Neural cell (in vitro differentiated cells): Measurements from ENCODE around the gene SH3GL2. TPM values are rescaled to one million over a fixed set of nuclear protein-coding genes. Genes with fewer than 3 reads are reported as not detected.

Experiments
- H2AFZ ChIP-seq: fragments of 200-600, 300-800 bp; sonication (generic), shearing (Covaris generic); 2 replicates; pipeline ENCODE4 v1.6.0; 2014; ENCODE audit warnings: low read depth, mild to moderate bottlenecking, antibody characterized with exemption, low read length, moderate library complexity
- H3F3A ChIP-seq: fragments of 200-600 bp; shearing (Covaris generic); 2 replicates; pipeline ENCODE4 v1.6.1; 2016; ENCODE audit warnings: mild to moderate bottlenecking, moderate library complexity, mixed read lengths, antibody characterized with exemption, low read length; ENCODE audit not compliant: insufficient read depth, poor library complexity, severe bottlenecking
- H3K27ac ChIP-seq: fragments of 200-600, 300-800 bp; sonication (generic), shearing (Covaris generic); 2 replicates; pipeline ENCODE4 v1.5.1; 2014; ENCODE audit warnings: mild to moderate bottlenecking, low read length, moderate library complexity
- H3K27me3 ChIP-seq: fragments of 300-800, 200-600 bp; sonication (generic), shearing (Covaris generic); 2 replicates; pipeline ENCODE4 v1.6.0; 2014; ENCODE audit warnings: mild to moderate bottlenecking, low read depth, low read length, moderate library complexity; ENCODE audit not compliant: insufficient read depth
- H3K36me3 ChIP-seq: fragments of 300-800, 200-600 bp; sonication (generic), shearing (Covaris generic); 2 replicates; pipeline ENCODE4 v1.5.1; 2014; ENCODE audit warnings: mild to moderate bottlenecking, antibody characterized with exemption, low read length, moderate library complexity; ENCODE audit not compliant: insufficient read depth
- H3K4me2 ChIP-seq: fragments of 300-800, 200-600 bp; sonication (generic), shearing (Covaris generic); 2 replicates; pipeline ENCODE4 v1.6.0; 2014; ENCODE audit warnings: mild to moderate bottlenecking, low read length
- H3K4me3 ChIP-seq: fragments of 300-800, 200-600 bp; sonication (generic), shearing (Covaris generic); 2 replicates; pipeline ENCODE4 v1.5.1; 2014; ENCODE audit warnings: mild to moderate bottlenecking, low read length, moderate library complexity
- H3K79me2 ChIP-seq: fragments of 200-600 bp; shearing (Covaris generic); replicated peaks from 2 replicates; pipeline ENCODE4 v1.6.0; 2014; ENCODE audit warnings: mild to moderate bottlenecking, low read length, moderate library complexity; ENCODE audit not compliant: insufficient read depth
- H3K9ac ChIP-seq: fragments of 300-800, 200-600 bp; sonication (generic), shearing (Covaris generic); 2 replicates; pipeline ENCODE4 v1.6.1; 2016; ENCODE audit warnings: mild to moderate bottlenecking, low read length, mixed read lengths
- H3K9me2 ChIP-seq: fragments of 200-600 bp; shearing (Covaris generic); 2 replicates; pipeline ENCODE4 v1.6.1; 2016; ENCODE audit warnings: mild to moderate bottlenecking, low read length, mixed read lengths; ENCODE audit not compliant: insufficient read depth
- H3K9me3 ChIP-seq: fragments of 200-600, 300-800 bp; sonication (generic), shearing (Covaris generic); 2 replicates; pipeline ENCODE4 v1.6.1; 2016; ENCODE audit warnings: mild to moderate bottlenecking, mixed run types, low read length, moderate library complexity, mixed read lengths
- H4K20me1 ChIP-seq: fragments of 200-600 bp; shearing (Covaris generic); 2 replicates; pipeline ENCODE4 v1.6.1; 2016; ENCODE audit warnings: mild to moderate bottlenecking, mixed run types; ENCODE audit not compliant: insufficient read depth
- EP300 ChIP-seq: fragments of 450-650 bp; conservative IDR thresholded peaks from 2 replicates; pipeline ENCODE4 v1.6.1; 2014; ENCODE audit warnings: antibody characterized with exemption, mild to moderate bottlenecking, moderate library complexity; ENCODE audit not compliant: poor library complexity, severe bottlenecking
- EZH2 ChIP-seq: fragments of 200-600, 300-800 bp; shearing (Covaris generic), sonication (generic); IDR thresholded peaks from 2 replicates; pipeline ENCODE4 v1.6.1; 2014; ENCODE audit warnings: antibody characterized with exemption, low read length, borderline replicate concordance, mild to moderate bottlenecking; ENCODE audit not compliant: insufficient read depth, poor library complexity, severe bottlenecking
- MXI1 ChIP-seq: fragments of 450-650 bp; conservative IDR thresholded peaks from 2 replicates; pipeline ENCODE4 v1.6.1; 2014; ENCODE audit warnings: antibody characterized with exemption, mild to moderate bottlenecking; ENCODE audit not compliant: poor library complexity, severe bottlenecking
- POLR2AphosphoS5 ChIP-seq: IDR thresholded peaks from 2 replicates; pipeline ENCODE4 v1.6.1; 2012
- RAD21 ChIP-seq: fragments of 450-650 bp; conservative IDR thresholded peaks from 2 replicates; pipeline ENCODE4 v1.6.1; 2014; ENCODE audit warnings: antibody characterized with exemption, mild to moderate bottlenecking, moderate library complexity
- SMC3 ChIP-seq: fragments of 450-650 bp; conservative IDR thresholded peaks from 2 replicates; pipeline ENCODE4 v1.6.1; 2014; ENCODE audit warnings: antibody characterized with exemption, mild to moderate bottlenecking, moderate library complexity; ENCODE audit not compliant: poor library complexity
- TAF1 ChIP-seq: IDR thresholded peaks from 2 replicates; pipeline ENCODE4 v1.6.1; 2012; ENCODE audit warnings: low read depth
- polyA plus RNA-seq: library from polyadenylated mRNA; depleted of rRNA; stranded (reverse); fragments of >200 nt; gene quantifications from 2 replicates; pipeline ENCODE4 v1.2.3, GENCODE V29; 2014
- TF ChIP-seq, protein P1 (sequence below): IDR thresholded peaks from 2 replicates; pipeline ENCODE4 v1.6.1; 2012; ENCODE audit warnings: borderline replicate concordance
- TF ChIP-seq, protein P2 (sequence below): fragments of 450-650 bp; IDR thresholded peaks from 2 replicates; pipeline ENCODE4 v1.5.1; 2014; ENCODE audit warnings: antibody characterized with exemption, mild to moderate bottlenecking, moderate library complexity; ENCODE audit not compliant: poor library complexity, severe bottlenecking

SH3GL2 gene
- polyA plus RNA-seq, 1 donor from 2014 or later = 13.5 TPM

DNA sequence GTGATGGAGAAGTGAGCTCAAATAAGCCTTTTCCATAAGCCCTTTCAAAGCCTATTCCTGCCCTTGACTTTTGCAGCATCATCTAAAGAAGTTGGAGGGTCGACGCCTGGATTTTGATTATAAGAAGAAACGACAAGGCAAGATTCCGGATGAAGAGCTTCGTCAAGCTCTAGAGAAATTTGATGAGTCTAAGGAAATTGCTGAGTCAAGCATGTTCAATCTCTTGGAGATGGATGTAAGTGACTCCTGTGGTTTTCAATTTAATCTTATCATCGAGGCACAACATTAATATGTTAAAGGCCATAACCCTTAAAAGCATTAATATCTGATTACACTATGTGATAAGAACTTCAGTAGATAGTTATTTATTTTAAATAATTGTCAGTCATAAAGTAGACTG lies 210.4 kb downstream of the SH3GL2 start:
- no peaks in the 10 kb centered on the region for H3K9me3 ChIP-seq
- H3K4me2 ChIP-seq = no peak overlapping the region
- no peaks in the 10 kb centered on the region for H3K27me3 ChIP-seq
- no peak for TF ChIP-seq EZH2
- TF ChIP-seq TAF1 = no peak
- TF ChIP-seq RAD21 = no peak
- no peak for TF ChIP-seq POLR2AphosphoS5
- H3F3A ChIP-seq = no peaks in the 10 kb centered on the region
- no peaks in the 10 kb centered on the region for H3K36me3 ChIP-seq
- H3K27ac ChIP-seq = no peak overlapping the region
- H3K4me3 ChIP-seq = no peak overlapping the region
- H2AFZ ChIP-seq = no peak overlapping the region
- H4K20me1 ChIP-seq = no peaks in the 10 kb centered on the region
- H3K9me2 ChIP-seq = no peaks in the 10 kb centered on the region
- H3K79me2 ChIP-seq = no peaks in the 10 kb centered on the region
- H3K9ac ChIP-seq = no peak overlapping the region

DNA sequence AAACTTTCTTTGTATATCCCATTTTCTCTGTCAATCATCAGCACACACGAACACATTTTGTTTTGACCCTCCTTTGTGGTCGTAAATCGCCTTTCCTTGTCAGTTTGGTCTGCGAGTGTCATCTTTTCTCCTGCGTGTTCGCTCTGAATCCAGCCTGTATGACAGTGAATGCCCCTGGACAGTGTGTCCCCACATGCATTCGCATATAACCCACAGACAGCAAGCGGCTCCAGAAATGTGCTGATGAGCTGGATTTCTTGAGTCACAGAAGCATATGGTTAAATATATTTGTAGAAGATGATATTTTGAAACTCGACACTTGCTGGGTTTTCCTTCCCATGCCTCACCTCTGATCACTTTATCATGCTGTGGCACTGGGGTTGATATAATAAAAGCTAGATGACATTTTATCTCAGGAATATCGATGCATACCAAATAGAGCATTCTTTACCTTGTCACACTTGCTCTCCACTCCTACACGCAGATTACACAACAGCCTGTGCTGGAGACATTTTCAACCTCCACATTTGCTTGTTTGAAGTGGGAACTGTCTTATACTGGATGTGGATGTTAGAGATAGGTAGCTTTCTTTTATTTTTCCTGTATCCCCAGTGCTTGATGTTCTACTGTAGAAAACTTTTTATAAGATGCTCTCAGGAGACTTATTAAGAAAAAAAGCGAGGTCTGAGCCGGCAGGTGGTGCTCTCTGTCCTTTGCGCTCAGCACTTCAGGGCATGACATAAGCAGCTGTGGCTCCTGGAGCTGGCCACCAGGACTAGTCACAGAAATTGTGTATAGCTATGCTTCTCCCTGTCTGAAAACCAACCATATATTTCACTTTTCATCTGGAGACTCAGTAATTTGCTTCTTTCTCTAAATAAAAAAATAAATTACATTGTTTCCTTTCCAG lies 215.1 kb downstream of the SH3GL2 start:
- H3K9me2 ChIP-seq = no peaks in the 10 kb centered on the region
- H3K9me3 ChIP-seq = no peaks in the 10 kb centered on the region
- H4K20me1 ChIP-seq = no peaks in the 10 kb centered on the region
- no peaks in the 10 kb centered on the region for H3K79me2 ChIP-seq
- H2AFZ ChIP-seq = no peak overlapping the region
- H3F3A ChIP-seq = no peaks in the 10 kb centered on the region
- H3K27me3 ChIP-seq = no peaks in the 10 kb centered on the region
- no peak overlapping the region for H3K4me2 ChIP-seq
- H3K4me3 ChIP-seq = no peak overlapping the region
- TF ChIP-seq, protein P1, sequence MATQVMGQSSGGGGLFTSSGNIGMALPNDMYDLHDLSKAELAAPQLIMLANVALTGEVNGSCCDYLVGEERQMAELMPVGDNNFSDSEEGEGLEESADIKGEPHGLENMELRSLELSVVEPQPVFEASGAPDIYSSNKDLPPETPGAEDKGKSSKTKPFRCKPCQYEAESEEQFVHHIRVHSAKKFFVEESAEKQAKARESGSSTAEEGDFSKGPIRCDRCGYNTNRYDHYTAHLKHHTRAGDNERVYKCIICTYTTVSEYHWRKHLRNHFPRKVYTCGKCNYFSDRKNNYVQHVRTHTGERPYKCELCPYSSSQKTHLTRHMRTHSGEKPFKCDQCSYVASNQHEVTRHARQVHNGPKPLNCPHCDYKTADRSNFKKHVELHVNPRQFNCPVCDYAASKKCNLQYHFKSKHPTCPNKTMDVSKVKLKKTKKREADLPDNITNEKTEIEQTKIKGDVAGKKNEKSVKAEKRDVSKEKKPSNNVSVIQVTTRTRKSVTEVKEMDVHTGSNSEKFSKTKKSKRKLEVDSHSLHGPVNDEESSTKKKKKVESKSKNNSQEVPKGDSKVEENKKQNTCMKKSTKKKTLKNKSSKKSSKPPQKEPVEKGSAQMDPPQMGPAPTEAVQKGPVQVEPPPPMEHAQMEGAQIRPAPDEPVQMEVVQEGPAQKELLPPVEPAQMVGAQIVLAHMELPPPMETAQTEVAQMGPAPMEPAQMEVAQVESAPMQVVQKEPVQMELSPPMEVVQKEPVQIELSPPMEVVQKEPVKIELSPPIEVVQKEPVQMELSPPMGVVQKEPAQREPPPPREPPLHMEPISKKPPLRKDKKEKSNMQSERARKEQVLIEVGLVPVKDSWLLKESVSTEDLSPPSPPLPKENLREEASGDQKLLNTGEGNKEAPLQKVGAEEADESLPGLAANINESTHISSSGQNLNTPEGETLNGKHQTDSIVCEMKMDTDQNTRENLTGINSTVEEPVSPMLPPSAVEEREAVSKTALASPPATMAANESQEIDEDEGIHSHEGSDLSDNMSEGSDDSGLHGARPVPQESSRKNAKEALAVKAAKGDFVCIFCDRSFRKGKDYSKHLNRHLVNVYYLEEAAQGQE = no peak
- no peak for TF ChIP-seq TAF1
- TF ChIP-seq, protein P2, sequence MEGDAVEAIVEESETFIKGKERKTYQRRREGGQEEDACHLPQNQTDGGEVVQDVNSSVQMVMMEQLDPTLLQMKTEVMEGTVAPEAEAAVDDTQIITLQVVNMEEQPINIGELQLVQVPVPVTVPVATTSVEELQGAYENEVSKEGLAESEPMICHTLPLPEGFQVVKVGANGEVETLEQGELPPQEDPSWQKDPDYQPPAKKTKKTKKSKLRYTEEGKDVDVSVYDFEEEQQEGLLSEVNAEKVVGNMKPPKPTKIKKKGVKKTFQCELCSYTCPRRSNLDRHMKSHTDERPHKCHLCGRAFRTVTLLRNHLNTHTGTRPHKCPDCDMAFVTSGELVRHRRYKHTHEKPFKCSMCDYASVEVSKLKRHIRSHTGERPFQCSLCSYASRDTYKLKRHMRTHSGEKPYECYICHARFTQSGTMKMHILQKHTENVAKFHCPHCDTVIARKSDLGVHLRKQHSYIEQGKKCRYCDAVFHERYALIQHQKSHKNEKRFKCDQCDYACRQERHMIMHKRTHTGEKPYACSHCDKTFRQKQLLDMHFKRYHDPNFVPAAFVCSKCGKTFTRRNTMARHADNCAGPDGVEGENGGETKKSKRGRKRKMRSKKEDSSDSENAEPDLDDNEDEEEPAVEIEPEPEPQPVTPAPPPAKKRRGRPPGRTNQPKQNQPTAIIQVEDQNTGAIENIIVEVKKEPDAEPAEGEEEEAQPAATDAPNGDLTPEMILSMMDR = peak; percentile 9
- no peak overlapping the region for H3K27ac ChIP-seq
- no peak overlapping the region for H3K9ac ChIP-seq
- no peaks in the 10 kb centered on the region for H3K36me3 ChIP-seq

DNA sequence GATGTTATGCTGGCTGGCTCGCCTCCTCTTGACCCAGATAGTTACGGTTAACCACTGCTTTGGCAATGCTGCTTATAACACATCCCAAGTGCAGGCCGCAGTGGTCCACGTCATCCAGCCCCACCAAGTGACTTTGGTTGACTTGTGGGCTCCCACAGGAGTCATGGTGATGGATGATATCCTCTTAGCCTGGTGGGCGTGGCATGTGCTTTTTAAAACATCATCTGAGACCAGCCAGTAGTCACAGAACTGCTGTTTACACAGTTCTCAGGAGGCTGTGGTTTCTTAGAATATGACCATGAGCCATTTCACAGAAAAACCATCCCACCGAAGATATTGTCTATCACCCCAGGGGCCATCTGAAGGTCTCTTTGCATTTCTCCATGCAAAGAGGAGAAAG lies 216.9 kb downstream of the SH3GL2 start:
- H3K27ac ChIP-seq = no peak overlapping the region
- H4K20me1 ChIP-seq = no peaks in the 10 kb centered on the region
- H2AFZ ChIP-seq = no peak overlapping the region
- H3F3A ChIP-seq = no peaks in the 10 kb centered on the region
- no peaks in the 10 kb centered on the region for H3K27me3 ChIP-seq
- H3K4me2 ChIP-seq = no peak overlapping the region
- no peak overlapping the region for H3K4me3 ChIP-seq
- no peaks in the 10 kb centered on the region for H3K9me3 ChIP-seq
- H3K36me3 ChIP-seq = no peaks in the 10 kb centered on the region
- no peak for TF ChIP-seq EZH2
- TF ChIP-seq POLR2AphosphoS5 = no peak
- TF ChIP-seq TAF1 = no peak
- TF ChIP-seq, protein P2 = no peak
- no peak for TF ChIP-seq MXI1
- TF ChIP-seq, protein P1 = no peak
- no peak for TF ChIP-seq RAD21
- no peak for TF ChIP-seq EP300
- no peak for TF ChIP-seq SMC3
- H3K9ac ChIP-seq = no peak overlapping the region
- H3K79me2 ChIP-seq = no peaks in the 10 kb centered on the region
- H3K9me2 ChIP-seq = no peaks in the 10 kb centered on the region
